HepG2 (cell line): Measurements from ENCODE around the gene TSPAN18. TPM values are rescaled to one million over a fixed set of nuclear protein-coding genes. Genes with fewer than 3 reads are reported as not detected.

ENCODE experiments used
- ATAC-seq: fragments of 200-7000 bp; cut with Tn5 transposase; 3 replicates; pipeline ENCODE4 v1.9.1; 2020; ENCODE audit warnings: mild to moderate bottlenecking, moderate library complexity
- BruUV-seq: library from RNA; stranded (reverse); fragments of 400-500 nt; replicated peaks from 2 replicates; lab custom pipeline; 2021; lab: Mats Ljungman, UMichigan
- CTCF ChIA-PET: fragments of 300-600 bp; formaldehyde crosslinking; extraction: SDS; loops from one replicate; lab custom pipeline; 2021; ENCODE audit warnings: low total read pairs, inconsistent platforms, low intra/inter-chr PET ratio; lab: Yijun Ruan, JAX
- POLR2A ChIA-PET: fragments of 350-600 bp; sonication (Branson Sonifier 250); formaldehyde crosslinking; loops from one replicate; lab custom pipeline; 2020; ENCODE audit warnings: antibody characterized with exemption, inconsistent platforms; lab: Yijun Ruan, JAX
- DNase-seq: peaks from one replicate; pipeline ENCODE4 v3.0.0-alpha.2; 2015; ENCODE audit warnings: low spot score
- FAIRE-seq: peaks from 3 replicates; lab custom pipeline; 2011; peaks lifted over from hg19 to GRCh38; lab: Jason Lieb, UNC
- H2AFZ ChIP-seq: one replicate; pipeline ENCODE4 v1.6.1; 2011; ENCODE audit warnings: low read length, inconsistent platforms
- H3K27ac ChIP-seq: fragments of 300-600 bp; 3 replicates; pipeline ENCODE4 v1.8.0; 2011; ENCODE audit warnings: mixed run types, mild to moderate bottlenecking, mixed read lengths, low read length, inconsistent platforms; ENCODE audit not compliant: insufficient read depth; ENCODE audit errors: extremely low read length
- H3K27me3 ChIP-seq, 2 experiments: fragments of 200-600 bp in 1 of 2; 2 replicates in 1 of 2; 3 replicates in 1 of 2; pipeline versions ENCODE4 v1.6.0 to v1.8.0; 2011; ENCODE audit warnings: low read length in 2 of 2, mild to moderate bottlenecking in 2 of 2, moderate library complexity in 2 of 2, inconsistent platforms in 1 of 2; ENCODE audit not compliant: insufficient read depth in 2 of 2, control insufficient read depth in 1 of 2
- H3K36me3 ChIP-seq, 2 experiments: fragments of 200-600 bp in 1 of 2; replicated peaks in 1 of 2; 2 replicates in 1 of 2; 3 replicates in 1 of 2; pipeline versions ENCODE4 v1.5.1 to v1.8.0; 2011; ENCODE audit warnings: low read length in 2 of 2, inconsistent platforms in 1 of 2; ENCODE audit not compliant: insufficient read depth in 2 of 2, control insufficient read depth in 1 of 2
- H3K4me1 ChIP-seq: 2 replicates; pipeline ENCODE4 v1.5.1; 2012; ENCODE audit warnings: low read length, inconsistent platforms; ENCODE audit not compliant: insufficient read depth
- H3K4me2 ChIP-seq: 2 replicates; pipeline ENCODE4 v1.6.0; 2011; ENCODE audit warnings: low read depth, low read length, inconsistent platforms
- H3K4me3 ChIP-seq, 3 experiments: fragments of 200-600 bp in 1 of 3; sonication (generic), shearing (Covaris generic) in 1 of 3; replicated peaks in 1 of 3; 2 replicates each; pipeline ENCODE4 v1.5.1; 2011 to 2016; ENCODE audit warnings: low read length in 3 of 3, inconsistent platforms in 2 of 3, low read depth in 2 of 3, mild to moderate bottlenecking in 2 of 3, control low read depth in 1 of 3, mixed read lengths in 1 of 3; ENCODE audit not compliant: insufficient read depth in 1 of 3
- H3K79me2 ChIP-seq: one replicate; pipeline ENCODE4 v1.6.1; 2011; ENCODE audit warnings: low read length, inconsistent platforms; ENCODE audit not compliant: insufficient read depth
- H3K9ac ChIP-seq: 2 replicates; pipeline ENCODE4 v1.6.0; 2011; ENCODE audit warnings: mild to moderate bottlenecking, low read depth, low read length, inconsistent platforms; ENCODE audit not compliant: insufficient read depth
- H3K9me3 ChIP-seq: 2 replicates; pipeline ENCODE4 v1.5.1; 2012; ENCODE audit warnings: mild to moderate bottlenecking, low read length
- H4K20me1 ChIP-seq: 2 replicates; pipeline ENCODE4 v1.6.0; 2011; ENCODE audit warnings: inconsistent platforms, mild to moderate bottlenecking, low read length, moderate library complexity; ENCODE audit not compliant: insufficient read depth
- ISL2 ChIP-seq: sonication (generic); formaldehyde crosslinking; IDR thresholded peaks from 2 replicates; pipeline ENCODE4 v1.5.0; 2020; ENCODE audit warnings: missing genetic modification reagents
- PAX8 ChIP-seq: sonication (generic); formaldehyde crosslinking; IDR thresholded peaks from 2 replicates; pipeline ENCODE4 v1.8.0; 2022; ENCODE audit warnings: mild to moderate bottlenecking, missing genetic modification reagents, borderline replicate concordance
- ZBTB7A ChIP-seq: sonication (generic); formaldehyde crosslinking; IDR thresholded peaks from 2 replicates; pipeline ENCODE4 v1.8.0; 2022; ENCODE audit warnings: mild to moderate bottlenecking, missing genetic modification reagents
- WGBS: methylation state at CpG from one replicate; pipeline ENCODE4 v1.1.6; 2017; ENCODE audit warnings: low lambda C conversion rate; 5-methylcytosine and 5-hydroxymethylcytosine counted together
- in situ Hi-C: cut with HindIII; loops from 2 replicates; pipeline ENCODE4 v1.10.0; 2017; ENCODE audit warnings: low pct_unique_long_range_greater_than_20kb; ENCODE audit not compliant: extremely low pct_ligation_motif_present
- intact Hi-C: fragments of 100-400 bp; cut with micrococcal nuclease; formaldehyde crosslinking; loops from one replicate; pipeline ENCODE4 v1.10.0; 2022; ENCODE audit not compliant: unreplicated experiment
- polyA plus RNA-seq, 8 experiments: library from polyadenylated mRNA; depleted of rRNA in 3 of 8; stranded (reverse) in 7 of 8; unstranded in 1 of 8; fragments of >200 nt; fragmentation: Illumina TruSeq in 4 of 8; extraction: Trizol in 4 of 8; gene quantifications; 2 replicates each; pipeline versions ENCODE4 v1.2.1 to v1.2.3, GENCODE V29; 2011 to 2016; ENCODE audit warnings: low read depth in 4 of 8, missing spikeins in 1 of 8, mixed read lengths in 1 of 8; ENCODE audit not compliant: insufficient read depth in 1 of 8
- total RNA-seq, 5 experiments: library from RNA; depleted of rRNA; stranded (reverse); fragments of >200 nt; fragmentation: Illumina TruSeq; extraction: Trizol; gene quantifications; 2 replicates each; pipeline ENCODE4 v1.2.3, GENCODE V29; 2016; ENCODE audit warnings: low read depth in 1 of 5
- TF ChIP-seq, protein P1 (sequence below): IDR thresholded peaks from 2 replicates; pipeline ENCODE4 v1.6.1; 2018; ENCODE audit warnings: missing genetic modification reagents, mild to moderate bottlenecking, missing compliant biosample characterization

Gene TSPAN18
- total and polyA plus RNA-seq, 2 of the 13 experiments (the other 11 are each of a cell fraction or from before 2014, with no cell fraction given) = not detected

- no peak for TF ChIP-seq ZBTB7A (CRISPR knock-in tag)
- TF ChIP-seq, protein P1, sequence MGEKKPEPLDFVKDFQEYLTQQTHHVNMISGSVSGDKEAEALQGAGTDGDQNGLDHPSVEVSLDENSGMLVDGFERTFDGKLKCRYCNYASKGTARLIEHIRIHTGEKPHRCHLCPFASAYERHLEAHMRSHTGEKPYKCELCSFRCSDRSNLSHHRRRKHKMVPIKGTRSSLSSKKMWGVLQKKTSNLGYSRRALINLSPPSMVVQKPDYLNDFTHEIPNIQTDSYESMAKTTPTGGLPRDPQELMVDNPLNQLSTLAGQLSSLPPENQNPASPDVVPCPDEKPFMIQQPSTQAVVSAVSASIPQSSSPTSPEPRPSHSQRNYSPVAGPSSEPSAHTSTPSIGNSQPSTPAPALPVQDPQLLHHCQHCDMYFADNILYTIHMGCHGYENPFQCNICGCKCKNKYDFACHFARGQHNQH (CRISPR knock-in tag) = no peak
- in situ Hi-C loops = no loop called here
- H3K4me1 ChIP-seq = no peaks in the 10 kb centered on the region
- no peak for ATAC-seq
- H3K27me3 ChIP-seq = no peaks in the 10 kb centered on the region; a peak in 2 of 5 replicates
- no TSS peak for BruUV-seq
- no peaks in the 10 kb centered on the region for H3K9me3 ChIP-seq
- CTCF ChIA-PET = no interaction called here
- no peaks in the 10 kb centered on the region for H3K79me2 ChIP-seq
- intact Hi-C loops = no loop called here
- no peak overlapping the region for H3K27ac ChIP-seq
- FAIRE-seq = no peak
- no peak overlapping the region for H3K4me2 ChIP-seq
- no peaks in the 10 kb centered on the region for H3K36me3 ChIP-seq
- H3K4me3 ChIP-seq = no peak overlapping the region
- H3K9ac ChIP-seq = no peak overlapping the region
- no peak for DNase-seq
- 49% methylated on average over 2 of the region's 2 CpGs for WGBS
- no peaks in the 10 kb centered on the region for H4K20me1 ChIP-seq
- POLR2A ChIA-PET = no interaction called here
- H2AFZ ChIP-seq = no peak overlapping the region
Observed at GRCh38 chr11:44752300-44752699, 25.5 kb downstream of the TSPAN18 start.

DNA sequence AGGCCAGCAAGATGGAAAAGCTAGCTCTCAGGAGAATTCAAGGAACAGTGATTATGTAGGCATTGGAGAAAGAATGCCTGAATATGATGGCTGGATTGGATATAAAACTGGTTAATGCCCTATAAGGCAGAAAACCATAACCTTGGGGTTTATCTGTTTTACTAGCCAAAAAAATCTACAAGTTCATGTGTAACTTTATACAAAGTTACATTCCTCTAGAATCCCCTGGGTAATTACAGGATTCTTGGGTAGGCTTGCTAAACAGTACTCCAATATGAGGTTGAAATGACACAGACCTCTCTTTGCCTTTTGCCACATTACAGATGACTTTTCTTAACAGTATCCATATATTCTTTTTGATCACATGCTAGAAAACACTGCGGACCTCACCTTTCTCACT is 26.0 kb downstream of the TSPAN18 start:
- BruUV-seq = no TSS peak
- no peaks in the 10 kb centered on the region for H4K20me1 ChIP-seq
- no peak overlapping the region for H3K9ac ChIP-seq
- ChIA-PET CTCF (no interaction called here), POLR2A (no interaction called here)
- H3K27me3 ChIP-seq = no peaks in the 10 kb centered on the region; a peak in 2 of 5 replicates
- ATAC-seq = no peak
- no peaks in the 10 kb centered on the region for H3K4me1 ChIP-seq
- TF ChIP-seq ISL2 (no peak), PAX8 (CRISPR knock-in tag) (no peak)
- DNase-seq = no peak
- FAIRE-seq = no peak
- no peak overlapping the region for H3K27ac ChIP-seq
- intact Hi-C loops (no loop called here), in situ Hi-C loops (no loop called here)
- no peak overlapping the region for H2AFZ ChIP-seq
- WGBS = 44% methylated on average over 1 of the region's 1 CpG
- no peak overlapping the region for H3K4me2 ChIP-seq
- no peaks in the 10 kb centered on the region for H3K79me2 ChIP-seq
- no peaks in the 10 kb centered on the region for H3K36me3 ChIP-seq
- H3K9me3 ChIP-seq = no peaks in the 10 kb centered on the region
- no peak overlapping the region for H3K4me3 ChIP-seq
